Tongue (tissue), 2 donors: Measurements from ENCODE around the gene SMC6. TPM values are rescaled to one million over a fixed set of nuclear protein-coding genes. Genes with fewer than 3 reads are reported as not detected.

Experiments used
- DNase-seq: peaks from one replicate; pipeline ENCODE4 v3.0.0-alpha.2; 2015
- total RNA-seq: library from RNA; depleted of rRNA; stranded (reverse); fragments of >200 nt; gene quantifications from one replicate; pipeline ENCODE4 v1.2.3, GENCODE V29; 2014

The SMC6 gene, protein sequence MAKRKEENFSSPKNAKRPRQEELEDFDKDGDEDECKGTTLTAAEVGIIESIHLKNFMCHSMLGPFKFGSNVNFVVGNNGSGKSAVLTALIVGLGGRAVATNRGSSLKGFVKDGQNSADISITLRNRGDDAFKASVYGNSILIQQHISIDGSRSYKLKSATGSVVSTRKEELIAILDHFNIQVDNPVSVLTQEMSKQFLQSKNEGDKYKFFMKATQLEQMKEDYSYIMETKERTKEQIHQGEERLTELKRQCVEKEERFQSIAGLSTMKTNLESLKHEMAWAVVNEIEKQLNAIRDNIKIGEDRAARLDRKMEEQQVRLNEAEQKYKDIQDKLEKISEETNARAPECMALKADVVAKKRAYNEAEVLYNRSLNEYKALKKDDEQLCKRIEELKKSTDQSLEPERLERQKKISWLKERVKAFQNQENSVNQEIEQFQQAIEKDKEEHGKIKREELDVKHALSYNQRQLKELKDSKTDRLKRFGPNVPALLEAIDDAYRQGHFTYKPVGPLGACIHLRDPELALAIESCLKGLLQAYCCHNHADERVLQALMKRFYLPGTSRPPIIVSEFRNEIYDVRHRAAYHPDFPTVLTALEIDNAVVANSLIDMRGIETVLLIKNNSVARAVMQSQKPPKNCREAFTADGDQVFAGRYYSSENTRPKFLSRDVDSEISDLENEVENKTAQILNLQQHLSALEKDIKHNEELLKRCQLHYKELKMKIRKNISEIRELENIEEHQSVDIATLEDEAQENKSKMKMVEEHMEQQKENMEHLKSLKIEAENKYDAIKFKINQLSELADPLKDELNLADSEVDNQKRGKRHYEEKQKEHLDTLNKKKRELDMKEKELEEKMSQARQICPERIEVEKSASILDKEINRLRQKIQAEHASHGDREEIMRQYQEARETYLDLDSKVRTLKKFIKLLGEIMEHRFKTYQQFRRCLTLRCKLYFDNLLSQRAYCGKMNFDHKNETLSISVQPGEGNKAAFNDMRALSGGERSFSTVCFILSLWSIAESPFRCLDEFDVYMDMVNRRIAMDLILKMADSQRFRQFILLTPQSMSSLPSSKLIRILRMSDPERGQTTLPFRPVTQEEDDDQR
- 43.8 TPM for total RNA-seq

DNA sequence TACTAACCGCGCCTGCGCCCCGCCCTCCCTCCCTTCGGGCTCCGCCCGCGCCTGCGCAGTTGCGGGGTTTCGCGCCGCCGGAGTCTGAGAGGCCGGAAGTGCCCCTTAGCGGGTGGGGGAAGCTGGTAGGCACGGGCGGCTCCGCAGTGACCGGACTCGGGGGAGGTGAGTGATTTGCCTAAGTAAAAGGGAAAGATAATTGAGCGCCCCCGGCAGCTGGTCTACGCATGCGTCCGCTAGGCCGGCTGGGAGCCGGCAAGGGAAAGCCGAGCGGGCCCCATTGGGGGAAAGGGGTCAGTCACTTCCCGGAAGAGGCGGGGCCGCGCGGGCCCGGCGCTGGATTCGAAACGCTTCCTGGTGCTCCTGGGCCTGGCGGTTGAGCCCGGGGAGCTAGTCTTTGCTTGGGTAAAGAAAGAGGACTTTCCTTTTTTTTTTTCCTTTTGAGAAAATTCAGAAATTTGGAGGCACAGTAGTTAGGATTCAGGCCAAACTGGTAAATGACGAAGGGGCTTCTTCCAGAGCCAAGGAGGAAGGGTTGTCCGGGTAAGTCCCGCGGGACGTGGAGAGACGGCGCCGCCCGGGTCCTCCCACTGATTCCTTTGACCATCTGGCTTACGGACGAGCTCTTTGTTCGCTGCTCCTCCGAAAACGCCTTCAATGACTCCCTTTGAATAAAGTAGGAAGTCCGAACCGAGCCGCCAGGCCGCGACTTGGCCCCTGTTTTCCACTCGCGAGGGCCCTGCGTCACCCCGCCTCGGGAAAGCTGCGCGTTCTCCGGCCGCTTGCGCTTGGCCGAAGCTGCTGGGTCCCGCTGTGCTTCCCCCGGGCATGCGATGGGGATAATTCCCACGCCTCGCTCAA, at the start of gene SMC6, which contains the start of gene GEN1:
TSS of gene SMC6 (minus strand) at position 8 of the 861 bp plus-strand sequence. CDS start 7,864 bp downstream, outside the sequence.
TSS of gene GEN1 (plus strand) at position 336 of the 861 bp plus-strand sequence. CDS start 5,806 bp downstream, outside the sequence.
- DNase-seq = peak; percentile 96

DNA sequence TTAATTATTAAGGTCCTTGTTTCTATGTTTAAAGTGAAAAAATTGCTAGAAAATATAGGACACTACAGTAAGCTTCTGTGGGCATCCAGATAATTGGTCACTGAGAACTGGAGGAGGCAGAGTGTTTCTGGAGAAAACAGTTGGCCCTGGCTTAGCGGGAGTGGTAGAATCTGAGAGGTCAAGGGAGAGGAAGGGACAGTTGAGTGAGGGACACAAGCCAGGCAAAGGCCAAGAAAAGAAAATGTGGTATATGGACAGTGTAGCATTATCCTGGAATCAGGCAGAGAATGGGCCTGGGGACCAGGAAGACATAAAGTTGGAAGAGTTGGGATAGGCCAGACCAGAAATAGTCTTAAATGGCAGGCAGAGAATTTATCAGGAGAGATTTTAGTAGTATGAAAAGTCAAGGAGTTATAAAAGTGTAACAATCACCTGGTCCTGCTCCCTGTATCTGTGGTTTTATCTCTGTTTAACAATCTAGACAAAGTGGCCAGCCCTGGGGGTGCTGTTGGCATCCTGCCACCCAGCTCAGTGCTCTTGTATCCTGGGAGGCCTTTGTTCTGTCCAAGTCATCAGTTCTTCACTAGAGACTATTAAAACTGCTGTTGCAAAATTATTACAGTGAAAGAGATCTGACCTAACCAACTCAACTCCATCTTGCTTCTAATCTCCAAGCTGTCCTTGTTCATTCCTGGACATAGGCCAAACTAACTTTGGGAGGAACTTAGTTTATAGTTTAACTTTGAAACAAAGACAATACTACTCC, 47.3 kb upstream of the SMC6 start:
- no peak for DNase-seq

DNA sequence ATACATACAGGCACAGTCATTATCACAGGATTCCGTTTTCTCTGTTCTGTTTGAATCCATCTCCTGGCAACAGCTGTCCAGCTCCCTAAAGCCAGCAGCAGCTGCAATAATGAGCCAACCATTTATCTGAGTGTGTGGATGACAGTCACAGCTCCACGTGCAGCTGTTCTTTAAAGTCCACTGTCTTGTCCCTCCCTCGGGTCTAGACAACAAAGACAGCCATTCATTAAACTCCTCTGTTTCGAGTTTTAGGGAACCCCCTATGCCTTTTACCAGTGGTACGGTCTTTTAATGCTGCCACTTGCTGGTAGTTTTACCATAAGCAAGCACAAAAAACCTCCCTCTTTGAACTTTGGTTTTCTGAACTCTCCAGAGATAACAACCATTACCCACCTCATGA, 46.6 kb upstream of the SMC6 start:
- DNase-seq = peak; percentile 95

DNA sequence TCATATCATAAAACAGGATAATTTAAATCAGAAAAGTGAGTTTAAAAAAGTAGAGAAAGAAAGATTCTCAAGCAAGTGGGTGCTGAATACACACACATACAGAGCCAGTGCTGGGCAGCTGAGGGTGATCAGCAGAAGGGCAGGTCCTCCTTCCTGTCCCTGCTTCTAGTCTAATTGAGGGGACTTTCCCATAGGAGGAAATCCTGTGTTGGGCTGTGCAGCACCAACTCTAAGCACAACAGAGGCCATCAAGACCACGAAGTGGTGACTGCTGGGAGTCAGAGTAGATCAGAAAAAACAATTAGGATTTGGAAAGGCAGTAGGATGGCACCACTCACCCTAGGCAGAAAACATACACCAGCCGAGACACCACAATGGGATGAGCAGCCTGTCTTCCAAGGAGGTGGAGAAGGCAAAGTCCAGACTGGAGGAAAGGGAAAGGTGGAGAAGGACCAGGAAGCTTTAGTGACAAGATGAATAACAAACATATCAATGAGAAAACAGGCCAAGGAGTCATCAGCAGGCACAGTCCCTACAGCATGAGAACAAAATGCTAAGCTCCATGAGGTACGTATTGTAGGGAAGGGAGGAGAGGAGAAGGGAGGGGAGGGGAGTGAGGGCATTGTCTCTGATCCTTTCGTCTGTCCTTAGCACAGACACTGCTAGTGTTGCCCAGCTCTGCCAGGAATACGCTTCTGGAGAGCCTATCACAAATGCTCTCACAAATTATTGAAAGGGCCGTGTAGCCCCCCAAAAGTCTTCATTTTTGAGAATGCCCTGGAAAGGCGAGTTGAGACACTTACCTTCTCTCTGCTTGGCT, 45.9 kb upstream of the SMC6 start:
- DNase-seq = peak; percentile 56

DNA sequence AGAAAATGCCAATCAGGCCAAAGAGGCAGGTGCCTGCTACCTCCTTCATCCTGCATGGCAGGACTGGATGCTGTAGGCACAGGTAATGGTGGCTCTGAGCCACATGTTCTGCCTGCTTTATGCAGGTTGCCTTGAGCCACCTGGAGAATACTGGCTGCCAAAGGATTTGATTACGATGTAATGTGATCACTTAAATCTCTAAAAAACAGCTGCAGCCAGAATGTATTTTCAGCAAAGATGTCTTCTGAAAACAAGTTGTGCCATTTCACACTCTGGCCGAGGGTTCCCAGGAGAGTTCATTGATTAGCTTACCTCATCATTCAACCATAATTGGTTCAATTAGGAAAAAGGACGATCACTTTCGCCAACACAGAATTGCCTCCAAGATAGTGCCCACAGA, 44.7 kb upstream of the SMC6 start:
- peak; percentile 50 for DNase-seq

DNA sequence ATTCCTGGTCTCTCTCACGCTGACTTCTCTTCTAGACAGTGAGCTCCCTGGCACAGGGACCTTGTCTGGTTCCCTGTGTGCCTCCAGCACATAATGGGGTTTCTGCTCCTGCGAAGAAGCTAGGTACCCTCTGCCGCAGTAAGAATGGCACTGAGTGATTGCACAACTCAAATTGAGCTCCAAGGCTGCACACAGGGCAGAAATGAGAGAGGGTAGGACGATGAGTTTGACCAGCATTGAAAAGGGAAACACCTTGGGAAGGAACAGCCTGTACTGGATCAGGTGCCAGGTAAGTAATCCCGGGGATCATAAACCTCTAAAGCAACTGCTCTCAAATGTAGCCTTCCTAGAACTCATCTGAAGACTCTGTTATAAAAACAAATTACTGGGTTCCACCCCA, 41.7 kb upstream of the SMC6 start:
- DNase-seq = no peak

DNA sequence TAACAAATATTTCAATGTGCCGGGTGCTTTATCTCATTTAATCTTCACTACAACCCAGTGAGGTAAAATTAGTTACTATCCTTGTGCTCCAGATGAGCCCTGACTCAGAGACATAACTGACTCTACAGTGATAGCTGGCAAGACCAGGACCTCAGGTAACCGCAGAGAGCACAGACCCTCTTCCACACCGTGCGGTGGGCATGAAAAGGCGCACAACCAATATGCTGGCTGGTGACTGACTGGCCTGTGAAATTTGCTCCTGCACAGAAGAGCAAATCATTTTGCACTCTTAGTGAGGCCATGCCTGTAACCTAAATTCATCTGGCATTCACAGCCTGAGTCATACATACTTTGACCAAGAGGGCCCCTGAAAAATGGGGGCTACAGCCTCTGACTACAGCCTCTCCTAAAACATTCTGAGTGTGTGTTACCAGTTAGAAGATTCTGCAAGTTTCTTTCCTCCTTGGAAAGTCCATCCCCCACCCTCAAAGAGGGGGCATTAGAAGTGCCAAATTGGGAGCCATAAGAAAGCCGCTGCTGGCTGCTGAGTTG, 40.3 kb upstream of the SMC6 start:
- no peak for DNase-seq

DNA sequence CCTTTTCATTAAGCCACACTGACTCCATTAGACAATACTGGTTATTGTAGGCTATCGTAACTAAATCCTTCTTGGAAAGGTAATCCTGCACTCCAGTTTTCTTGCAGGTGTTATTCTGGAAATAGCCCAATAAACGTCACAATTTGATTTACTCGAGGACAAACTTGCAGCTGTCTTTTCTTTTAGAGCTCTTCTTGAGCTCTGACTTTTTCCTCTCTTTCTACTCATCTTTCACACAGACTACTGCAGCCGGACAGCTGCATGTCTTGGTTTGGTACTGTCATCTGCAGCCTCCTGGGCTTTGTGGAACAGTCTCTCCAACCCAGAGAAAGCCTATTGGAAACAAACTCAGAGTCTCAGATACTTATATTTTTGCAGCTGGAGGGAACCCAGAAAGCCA, 39.7 kb upstream of the SMC6 start:
- DNase-seq = peak; percentile 89

DNA sequence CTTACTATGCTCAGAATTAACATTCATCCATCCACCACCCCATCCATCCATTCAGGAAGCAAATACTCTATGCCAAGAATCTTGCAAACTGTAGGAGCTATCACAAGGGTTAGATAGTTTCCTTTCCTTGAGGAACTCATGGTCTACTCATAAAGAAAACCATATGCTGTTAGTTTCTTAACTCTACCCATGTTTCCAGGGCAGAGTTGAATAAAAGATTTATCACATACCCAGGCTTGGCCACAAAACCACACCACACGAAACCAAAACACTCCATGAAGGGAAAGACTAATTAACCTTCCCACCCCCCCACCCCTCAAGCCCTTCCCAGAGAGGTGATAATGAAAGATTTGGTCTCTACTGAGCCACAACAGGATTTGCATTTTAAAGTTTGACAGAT, 38.9 kb upstream of the SMC6 start:
- no peak for DNase-seq

DNA sequence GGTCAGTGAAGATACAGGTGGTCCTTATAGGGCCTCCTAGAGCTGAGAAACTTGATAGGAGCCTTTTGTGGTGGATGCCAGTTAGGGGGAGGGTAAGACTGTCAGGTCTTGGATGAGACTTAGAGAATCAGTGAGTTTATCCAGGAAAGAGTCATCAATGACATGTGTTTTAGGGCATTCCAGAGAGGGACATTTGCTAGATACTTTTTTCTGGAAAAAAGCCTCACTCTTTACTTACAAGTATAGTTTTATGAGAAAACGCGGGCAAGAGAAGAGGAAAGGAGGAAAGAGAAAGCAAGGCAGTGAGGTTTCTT, 38.2 kb upstream of the SMC6 start:
- DNase-seq = no peak

DNA sequence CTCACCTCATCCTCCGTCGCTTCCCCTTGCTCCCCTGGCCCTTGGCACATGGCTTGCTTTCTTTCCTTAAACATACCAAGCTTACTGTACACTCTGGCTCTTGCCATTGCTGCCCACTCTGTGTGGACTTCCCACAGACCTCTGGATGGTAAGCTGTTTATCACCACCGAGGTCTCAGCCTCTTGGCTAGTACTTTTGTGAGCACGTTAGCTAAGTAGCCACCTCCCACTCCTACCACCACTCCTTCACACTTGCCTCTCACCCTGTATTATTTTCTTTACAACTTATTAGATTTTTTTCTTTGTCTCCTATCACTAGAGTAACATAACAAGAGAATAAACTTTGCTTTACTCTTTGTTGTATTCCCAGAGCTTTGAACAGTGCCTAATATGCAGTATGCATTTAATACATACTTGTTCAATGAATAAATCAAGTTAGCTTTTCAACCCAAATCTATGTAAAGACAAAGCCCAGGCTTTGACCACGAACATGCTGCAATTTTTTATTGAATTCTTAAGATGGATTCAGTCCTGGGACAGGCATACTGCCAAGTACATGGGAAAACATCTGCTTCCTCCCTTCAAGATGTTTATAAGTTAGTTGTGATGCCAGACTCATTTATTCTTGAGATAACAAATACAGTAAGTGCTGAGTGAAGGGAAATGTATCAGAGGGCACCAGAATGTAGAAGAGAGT, 37.7 kb upstream of the SMC6 start:
- DNase-seq = peak; percentile 86

DNA sequence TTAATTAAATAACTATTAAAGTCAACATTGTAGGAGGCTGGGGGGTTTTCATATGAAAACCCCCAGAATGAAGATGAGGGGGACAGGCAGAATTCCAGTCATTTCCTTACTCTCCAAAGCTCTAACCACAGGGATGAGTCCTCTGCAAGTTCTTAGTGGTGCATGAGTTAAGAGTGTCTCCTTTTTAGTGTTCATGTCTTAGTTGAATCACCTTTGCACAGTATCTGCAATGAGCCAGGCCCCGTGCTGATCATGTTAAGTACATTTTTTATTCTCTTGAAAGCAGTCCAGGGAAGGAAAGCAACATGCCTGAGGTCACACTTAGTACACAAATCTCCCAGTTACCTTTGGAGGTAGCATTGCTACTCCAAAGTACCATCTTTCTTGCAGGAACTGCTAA, 36.9 kb upstream of the SMC6 start:
- DNase-seq = no peak

DNA sequence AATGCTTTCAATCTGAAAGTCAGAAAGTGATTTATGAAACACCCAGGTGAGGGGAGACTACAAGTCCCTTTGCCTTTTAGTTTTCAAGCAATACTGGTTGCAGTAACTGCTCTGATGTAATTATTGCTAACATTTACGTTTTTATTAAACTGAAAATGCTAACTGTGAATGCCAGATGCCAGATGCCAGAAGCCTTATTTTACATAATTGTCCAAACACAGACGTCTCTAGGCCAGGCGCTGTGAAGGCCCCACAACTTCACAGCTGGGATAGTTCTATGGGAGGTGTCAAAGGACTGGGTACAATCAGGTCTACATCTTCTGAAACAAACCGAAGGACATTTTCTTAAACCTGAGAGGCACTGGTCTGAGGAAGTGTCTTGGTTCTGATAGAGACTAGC, 35.2 kb upstream of the SMC6 start:
- no peak for DNase-seq

DNA sequence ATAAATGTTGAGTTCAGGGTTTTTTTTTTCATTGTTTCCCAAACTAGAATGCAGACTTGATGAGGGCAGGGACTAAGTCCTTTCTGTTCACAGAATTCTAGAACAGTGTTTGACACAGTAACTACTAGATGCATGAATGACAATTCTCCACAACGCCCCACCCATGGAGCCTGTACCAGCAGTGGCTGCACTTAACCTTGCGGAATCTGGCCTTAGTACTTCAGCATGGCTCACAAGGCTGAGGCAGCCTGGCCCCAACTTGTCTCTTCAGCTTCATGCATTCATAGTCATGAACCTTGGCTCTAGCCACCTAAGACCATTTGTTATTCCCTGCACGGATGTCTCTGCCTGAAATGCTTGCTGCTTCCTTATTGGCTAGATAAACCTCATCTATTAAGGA, 33.1 kb upstream of the SMC6 start:
- DNase-seq = no peak

DNA sequence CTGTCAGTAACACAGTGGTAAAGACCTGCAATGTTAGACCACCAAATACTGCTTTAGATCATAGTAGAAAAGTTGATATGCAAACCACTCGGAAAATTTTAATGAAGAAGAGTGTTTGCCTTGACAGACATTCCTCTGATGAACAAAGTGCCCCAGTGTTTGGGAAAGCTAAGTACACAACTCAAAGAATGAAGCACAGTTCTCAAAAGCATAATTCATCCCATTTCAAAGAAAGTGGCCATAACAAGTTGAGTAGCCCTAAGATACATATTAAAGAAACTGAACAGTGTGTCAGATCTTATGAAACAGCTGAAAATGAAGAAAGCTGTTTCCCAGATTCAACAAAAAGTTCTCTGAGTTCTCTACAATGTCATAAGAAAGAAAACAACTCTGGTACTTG, 27.9 kb upstream of the SMC6 start:
- no peak for DNase-seq

DNA sequence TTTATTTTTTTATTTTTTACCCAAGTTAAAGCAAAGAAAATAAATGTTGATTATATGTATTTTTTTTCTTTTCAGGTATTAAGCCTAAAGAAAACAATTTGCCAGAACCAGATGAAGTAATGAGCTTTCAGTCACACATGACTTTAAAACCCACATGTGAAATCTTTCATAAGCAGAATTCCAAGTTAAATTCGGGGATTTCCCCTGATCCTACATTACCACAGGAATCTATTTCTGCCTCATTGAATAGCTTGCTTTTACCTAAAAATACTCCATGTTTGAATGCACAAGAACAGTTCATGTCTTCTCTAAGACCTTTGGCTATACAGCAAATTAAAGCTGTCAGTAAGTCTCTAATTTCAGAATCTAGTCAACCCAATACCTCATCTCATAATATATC, 26.9 kb upstream of the SMC6 start:
- no peak for DNase-seq

DNA sequence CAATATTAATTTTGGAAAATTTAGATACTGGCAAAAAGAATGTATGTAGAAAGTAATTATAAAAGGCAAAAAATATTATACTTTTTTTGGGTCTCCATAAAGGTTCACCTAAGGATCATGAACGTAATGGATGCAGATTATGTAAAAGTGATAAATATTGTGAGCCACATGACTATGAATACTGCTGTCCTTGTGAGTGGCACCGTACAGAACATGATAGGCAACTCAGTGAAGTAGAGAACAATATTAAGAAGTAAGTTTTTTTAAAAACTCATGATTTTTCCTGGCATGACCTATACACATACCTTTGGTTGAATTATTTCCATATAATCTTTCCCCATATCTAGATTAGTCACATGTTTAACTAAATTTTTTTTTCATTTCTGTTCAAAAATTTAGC, 18.9 kb upstream of the SMC6 start:
- no peak for DNase-seq

DNA sequence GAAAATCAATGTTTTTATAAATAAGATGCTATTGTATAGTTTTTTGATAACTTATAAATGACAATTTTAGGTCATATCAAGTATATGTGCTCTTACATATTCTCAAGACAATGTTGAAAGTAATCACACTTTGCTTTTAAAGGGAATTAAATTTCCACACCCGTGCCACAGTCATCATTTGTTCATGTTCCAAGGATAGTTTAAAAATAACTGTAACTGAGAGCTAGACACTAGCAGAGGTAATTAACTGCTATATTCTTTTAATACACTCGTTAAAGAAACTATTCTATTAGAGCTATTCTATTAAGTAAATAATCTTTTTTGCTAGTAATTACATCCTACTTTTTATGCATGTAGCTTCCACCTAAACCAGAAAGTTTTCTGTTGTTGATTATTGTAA, 18.3 kb upstream of the SMC6 start:
- no peak for DNase-seq

DNA sequence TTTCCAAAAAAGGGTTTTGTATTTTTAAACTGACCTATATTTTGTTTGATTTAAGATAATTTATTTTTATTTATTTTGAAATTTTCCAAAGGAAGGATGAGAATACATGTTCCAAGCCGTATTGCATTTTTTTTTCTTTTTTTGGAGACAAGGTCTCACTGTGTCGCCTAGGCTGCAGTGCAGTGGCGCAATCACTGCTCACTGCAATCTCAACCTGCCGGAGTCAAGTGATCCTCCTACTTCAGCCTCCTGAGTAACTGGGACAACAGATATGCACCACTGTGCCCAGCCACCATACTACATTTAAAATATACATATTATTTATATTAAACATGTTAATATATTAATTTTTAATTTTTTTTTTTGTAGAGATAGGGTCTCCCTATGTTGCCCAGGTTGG, 15.3 kb upstream of the SMC6 start:
- DNase-seq = no peak
